HL-60/S4 treated with retinoic acid at 250 ng/mL for 4 days and 3 days (cell line): ENCODE results near the gene TMEM243.
"Not testable (repeated sequence)": the region's sequence is repeated elsewhere in the genome, so short reads cannot be mapped to it uniquely, and the experiment has no call there.

ENCODE experiments used
- in situ Hi-C: fragments of 300-500 bp; cut with MboI; formaldehyde crosslinking; loops from 2 replicates; pipeline ENCODE4 v1.7.0; 2022; ENCODE audit warnings: low sequenced_read_pairs

The TMEM243 gene

DNA sequence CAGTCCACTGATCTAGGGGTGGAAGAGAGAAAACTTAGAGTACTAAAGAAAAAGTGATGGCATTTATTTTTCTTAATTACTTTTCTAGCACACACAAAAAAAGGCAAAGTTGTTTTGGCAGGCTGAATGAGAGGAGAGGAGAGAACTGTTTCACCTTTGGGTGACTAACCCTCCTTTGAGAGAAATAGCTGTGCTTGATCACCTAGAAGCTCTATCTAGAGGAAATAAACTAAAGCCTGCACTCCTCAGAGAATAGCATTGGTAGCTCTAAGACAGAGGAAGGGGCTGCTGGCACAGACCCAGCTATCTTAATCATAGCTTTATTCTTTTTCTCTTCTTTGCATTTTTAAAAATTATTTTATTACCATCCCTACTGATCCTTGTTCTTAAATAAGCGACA, 6.3 kb downstream of the TMEM243 start:
- in situ Hi-C loops = no loop called here

DNA sequence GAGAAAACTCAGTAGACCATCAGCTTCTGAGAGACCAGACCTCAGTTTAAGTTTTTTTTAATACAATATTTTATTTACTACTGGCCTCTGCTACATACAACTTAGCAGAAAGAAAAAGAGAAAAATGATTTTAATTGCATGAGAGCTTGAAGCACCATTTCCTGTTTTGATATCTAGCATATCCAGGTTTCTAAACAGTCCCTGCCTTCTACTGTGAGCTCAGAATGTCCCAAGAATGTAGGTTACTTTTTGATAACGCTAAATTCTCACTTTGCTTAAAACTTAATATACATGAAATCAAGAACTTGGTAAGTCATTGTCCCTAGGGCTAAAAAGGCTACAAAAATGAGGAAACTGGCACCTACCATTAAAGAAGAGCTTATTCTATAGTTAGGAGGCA, 7.0 kb downstream of the TMEM243 start:
- in situ Hi-C loops = no loop called here

DNA sequence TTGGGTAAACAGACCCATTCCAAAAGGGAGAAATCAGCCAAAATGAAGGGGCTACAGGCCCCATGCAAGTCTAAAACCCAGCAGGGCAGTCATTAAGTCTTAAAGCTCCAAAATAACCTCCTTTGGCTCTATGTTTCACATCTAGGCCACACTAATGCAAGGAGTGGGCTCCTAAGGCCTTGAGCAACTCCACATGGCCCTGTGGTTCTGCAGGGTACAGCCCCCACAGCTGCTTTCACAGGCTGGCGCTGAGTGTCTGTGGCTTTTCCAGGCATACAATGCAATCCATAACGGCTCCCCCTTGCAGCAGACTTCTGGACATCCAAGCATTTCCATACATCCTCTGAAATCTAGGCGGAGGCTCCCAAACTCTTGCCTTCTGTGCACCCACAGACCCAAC, 9.0 kb downstream of the TMEM243 start:
- in situ Hi-C loops = no loop called here

DNA sequence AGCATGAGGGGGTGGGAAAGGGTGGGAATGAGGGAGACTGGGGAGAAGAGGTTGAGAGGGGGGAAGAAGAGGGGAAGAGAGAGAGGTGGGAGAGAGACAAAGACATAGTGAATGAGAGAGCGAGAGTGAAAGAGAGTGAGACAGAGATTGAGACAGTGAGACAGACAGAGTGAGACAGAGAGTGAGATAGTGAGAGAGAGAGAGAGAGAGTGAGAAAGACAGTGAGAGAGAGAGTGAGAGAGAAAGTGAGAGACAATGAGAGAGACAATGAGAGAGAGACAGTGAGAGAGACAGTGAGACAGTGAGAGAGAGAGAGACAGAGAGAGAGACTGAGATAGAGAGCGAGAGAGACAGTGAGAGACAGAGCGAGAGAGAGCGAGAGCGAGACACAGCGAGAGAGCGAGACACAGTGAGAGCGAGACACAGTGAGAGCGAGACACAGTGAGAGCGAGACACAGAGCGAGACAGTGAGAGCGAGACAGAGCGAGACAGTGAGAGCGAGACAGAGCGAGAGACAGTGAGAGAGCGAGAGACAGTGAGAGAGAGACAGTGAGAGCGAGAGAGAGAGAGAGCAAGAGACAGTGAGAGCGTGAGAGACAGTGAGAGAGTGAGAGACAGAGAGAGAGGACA, 10.1 kb downstream of the TMEM243 start:
- in situ Hi-C loops = no loop called here

DNA sequence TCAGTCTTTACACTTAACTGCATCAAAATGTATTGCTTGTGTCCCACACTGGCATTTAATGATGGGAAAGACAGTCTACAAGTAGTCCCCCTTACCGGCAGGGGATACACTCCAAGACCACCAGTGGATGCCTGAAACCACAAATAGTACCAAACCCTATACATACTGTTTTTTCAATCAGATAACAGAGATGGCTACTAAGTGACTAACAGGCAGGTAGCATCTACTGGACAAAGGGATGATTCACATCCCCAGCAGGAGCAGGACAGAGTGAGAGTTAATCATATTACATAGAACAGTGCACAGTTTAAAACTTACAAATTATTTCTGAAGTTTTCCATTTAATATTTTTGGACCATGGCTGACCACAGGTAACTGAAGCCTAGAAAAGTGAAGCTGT, 13.2 kb downstream of the TMEM243 start:
- in situ Hi-C loops = no loop called here

DNA sequence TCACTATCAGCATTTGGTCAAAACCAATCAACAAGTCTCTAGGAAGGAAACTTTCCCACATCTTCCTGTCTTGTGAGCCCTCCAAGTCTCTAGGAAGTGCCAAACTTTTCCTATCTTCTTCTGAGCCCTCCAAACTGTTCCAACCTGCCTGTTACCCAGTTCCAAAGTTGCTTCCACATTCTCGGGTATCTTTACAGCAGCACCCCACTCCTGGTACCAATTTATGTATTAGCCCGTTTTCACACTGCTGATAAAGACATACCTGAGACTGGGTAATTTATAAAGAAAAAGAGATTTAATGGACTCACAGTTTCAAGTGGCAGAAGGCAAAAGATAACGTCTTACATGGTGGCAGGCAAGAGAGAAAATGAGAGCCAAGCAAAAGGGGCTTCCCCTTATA, 13.8 kb downstream of the TMEM243 start:
- in situ Hi-C loops = not testable (repeated sequence)

DNA sequence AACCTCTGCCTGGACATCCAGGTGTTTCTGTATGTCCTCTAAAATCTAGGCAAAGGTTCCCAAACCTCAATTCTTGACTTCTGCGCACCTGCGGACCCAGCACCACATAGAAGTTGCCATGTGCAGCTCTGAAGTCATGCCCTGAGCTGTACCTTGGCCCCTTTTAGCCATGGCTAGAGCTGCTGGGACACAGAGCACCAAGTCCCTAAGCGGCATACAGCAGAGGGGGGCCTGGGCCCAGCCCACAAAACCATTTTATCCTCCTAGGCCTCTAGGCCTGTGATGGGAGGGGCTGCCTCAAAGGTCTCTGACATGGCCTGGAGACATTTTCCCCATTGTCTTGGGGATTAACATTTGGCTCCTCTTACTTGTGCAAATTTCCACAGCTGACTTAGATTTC, 14.6 kb downstream of the TMEM243 start:
- in situ Hi-C loops = no loop called here

DNA sequence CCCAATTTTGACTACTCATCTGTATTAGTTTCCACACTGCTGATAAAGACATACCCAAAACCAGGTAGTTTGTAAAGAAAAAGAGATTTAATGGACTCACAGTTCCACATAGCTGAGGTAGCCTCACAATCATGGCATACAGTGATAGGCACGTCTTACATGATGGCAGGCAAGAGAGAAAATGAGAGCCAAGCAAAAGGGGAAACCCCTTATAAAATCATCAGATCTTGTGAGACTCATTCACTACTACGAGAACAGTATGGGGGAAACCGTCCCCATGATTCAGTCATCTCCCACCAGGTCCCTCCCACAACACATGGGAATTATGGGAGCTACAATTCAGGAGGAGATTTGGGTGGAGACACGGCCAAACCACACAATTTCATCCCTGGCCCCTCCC, 15.6 kb downstream of the TMEM243 start:
- in situ Hi-C loops = not testable (repeated sequence)

DNA sequence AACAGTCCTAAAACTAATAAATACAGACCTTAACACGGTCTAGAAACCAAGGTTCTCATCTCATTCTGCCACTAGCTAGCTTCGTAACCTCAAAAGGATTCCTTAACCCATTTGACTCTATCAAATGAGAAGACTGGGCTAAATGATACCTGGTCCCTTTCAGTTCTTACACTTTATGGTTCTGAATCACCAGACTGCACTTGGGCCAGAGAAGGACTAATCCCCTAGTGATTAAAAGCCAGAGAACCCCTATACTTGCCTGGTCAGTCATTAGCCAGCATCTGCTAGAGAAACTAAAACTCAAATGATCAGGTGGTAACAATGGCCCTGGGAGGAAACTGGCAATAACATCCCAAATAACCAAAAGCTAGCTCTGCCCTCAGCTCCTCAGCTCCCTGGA, 16.8 kb downstream of the TMEM243 start:
- in situ Hi-C loops = no loop called here

DNA sequence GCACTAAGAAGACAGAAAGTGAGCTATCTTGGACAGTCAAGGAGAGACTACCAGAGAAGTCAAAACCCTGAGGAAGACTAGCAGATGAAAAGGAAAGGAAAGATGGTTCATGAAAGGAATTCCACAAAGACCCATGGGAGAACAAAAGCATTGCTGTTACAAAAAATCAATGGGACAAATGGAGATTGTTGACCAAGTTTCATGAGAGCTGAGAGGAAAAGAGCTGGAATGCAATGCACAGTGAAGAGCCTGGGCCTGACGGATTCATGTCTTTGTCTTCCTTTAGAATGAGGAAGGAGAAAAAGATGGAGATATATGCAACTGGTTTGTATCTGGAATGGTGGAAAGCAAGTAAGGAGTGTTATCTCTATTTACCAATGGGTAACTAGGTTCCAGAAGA, 17.3 kb downstream of the TMEM243 start:
- in situ Hi-C loops = no loop called here

DNA sequence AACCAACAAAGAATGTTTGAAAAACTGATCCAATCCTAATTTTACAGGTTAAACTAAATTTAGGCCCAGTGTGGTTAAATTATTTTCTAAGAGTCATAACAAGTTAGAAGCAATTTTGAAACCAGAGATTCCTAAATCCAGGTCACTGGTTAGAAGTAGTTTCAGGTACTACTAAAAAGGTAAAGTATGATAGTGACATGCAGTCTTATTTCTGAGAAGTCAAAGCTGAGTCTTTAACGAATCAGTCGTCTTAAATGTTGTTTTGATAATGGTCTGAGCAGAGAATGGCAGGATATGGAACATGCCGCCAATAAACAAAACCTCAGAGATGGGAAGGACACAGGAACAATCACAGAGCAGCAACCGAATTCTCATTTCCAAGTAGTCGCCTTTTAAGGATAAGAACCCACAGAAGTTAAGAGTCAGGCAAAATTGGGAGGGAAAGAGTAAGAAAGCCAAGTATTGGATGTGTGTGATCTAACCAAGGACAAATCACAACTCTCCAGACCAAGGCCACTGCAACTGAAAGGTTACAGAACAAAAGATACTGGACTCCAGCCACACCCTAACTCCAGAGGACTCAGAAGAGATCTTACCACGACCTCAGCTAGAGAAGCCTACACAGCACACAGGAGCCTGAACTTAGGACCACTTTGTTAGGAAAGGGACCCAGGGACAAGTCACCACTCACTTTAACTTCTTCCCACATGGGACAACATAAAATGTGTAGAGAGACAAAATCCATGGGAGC, 19.7 kb downstream of the TMEM243 start:
- in situ Hi-C loops = no loop called here

DNA sequence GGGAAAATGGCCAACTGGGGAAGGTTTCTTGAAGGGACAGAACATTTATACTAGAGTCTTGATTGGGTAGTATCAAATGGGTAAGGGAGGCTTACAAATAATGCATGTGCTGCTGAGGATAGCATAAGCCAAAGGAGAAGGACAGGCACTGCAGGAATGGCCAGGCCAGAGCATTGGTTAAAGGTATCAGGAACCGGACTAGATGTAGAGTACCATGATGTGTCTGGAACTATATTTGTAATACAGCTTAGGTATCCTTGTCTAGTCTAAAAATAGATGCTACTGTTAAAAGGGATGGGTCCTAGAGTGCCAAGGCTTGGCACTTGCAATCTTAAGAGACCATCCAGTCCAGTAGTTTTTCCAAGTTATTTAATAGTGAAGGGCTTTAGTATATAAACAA, 20.3 kb downstream of the TMEM243 start:
- in situ Hi-C loops = no loop called here

DNA sequence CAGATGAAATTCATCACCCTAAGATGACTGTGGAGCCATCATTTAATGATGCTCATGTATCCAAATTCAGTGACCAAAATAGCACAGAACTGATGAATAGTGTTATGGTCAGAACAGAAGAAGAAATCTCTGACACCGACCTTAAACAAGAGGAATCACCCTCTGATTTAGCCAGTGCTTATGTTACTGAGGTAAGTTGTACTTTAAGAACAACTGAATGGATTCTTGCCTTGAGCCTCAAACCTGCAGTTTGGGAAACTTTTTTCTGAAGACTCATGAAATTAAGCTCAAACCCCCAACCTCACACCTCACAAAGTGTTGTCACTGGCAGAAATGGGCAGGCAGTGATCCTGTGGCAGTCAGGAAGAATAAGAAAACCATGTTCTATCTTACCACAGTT, 25.6 kb downstream of the TMEM243 start:
- in situ Hi-C loops = no loop called here

DNA sequence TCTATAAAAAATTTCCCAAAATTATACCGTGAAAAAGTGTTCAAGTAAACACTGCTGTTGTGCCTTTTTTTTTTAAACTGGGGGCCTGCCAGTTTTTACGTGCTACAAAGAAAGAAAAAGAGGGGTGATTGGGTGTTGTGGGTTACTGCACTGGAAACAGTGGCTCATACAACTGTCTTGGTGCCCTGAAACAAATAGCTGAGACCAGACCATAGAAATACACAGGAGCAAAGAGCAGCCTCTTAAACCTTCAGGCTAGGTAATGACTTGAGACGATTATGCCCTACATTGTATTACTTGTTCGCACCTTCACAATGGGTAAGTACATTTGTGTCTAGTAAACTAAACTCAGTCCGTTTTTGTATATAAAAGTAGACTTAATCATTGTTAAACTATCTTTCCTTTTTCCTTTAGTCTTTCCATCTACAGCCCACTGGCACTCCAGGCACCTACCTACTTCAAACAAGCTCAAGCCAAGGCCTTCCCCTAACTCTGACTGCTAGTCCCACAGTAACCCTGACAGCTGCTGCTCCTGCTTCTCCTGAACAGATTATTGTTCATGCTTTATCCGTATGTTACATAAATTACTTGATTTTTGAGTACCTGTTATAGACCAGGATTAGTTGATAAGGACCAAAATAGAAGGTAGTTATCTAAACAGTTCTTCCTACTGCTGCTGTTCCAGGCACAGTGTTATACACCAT, 26.6 kb downstream of the TMEM243 start:
- in situ Hi-C loops = no loop called here

DNA sequence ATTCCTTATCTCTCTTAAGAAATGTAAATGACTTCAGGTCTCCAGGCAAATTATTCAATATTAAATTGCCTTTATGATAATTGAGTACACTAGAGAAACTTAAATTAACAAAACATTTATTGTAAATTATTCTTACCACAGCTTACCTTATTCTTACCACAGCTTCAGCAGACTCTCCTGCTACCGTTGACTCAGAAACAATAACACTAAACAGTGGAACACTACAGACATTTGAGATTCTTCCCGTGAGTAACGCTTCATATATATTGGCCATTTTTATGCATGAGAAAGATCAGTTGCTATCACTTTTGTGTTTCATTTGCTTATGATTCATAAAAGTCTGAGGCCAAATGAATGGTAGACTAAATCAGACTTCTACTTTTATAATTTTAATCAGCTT, 28.7 kb downstream of the TMEM243 start:
- in situ Hi-C loops = no loop called here

DNA sequence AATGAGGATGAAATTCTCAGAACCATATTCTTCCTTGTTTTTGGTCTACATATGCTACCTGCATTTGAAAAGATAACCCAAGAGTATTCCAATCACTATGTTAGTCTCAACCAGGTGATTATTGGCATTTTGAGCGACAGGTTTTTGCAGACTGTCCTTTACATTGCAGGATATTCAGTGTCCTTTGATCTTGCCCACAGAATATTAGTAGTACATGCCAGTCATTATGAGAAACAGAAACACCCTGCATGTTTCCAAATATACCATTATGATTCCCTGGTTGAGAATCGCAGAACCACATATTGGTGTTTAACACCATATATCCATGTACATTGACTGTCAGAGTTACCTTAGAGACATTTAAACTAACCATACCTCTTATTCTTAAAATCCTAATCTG, 30.6 kb downstream of the TMEM243 start:
- in situ Hi-C loops = no loop called here

DNA sequence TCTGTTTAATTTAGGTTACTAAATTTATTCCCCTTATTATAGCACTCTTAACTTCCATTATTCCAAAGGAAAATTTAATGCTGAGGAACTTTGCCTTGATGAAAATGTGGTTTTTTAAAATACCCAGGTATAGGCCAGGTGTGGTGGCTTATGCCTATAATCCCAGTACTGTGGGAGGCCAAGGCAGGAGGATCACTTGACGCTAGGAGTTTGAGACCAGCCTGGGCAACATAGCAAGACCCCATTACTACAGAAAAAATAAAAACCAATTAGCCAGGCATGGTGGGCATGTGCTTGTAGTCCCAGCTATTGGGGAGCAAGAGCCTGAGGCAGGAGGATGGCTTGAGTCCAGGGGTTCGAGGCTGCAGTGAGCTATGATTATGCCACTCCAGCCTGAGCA, 32.4 kb downstream of the TMEM243 start:
- in situ Hi-C loops = no loop called here

DNA sequence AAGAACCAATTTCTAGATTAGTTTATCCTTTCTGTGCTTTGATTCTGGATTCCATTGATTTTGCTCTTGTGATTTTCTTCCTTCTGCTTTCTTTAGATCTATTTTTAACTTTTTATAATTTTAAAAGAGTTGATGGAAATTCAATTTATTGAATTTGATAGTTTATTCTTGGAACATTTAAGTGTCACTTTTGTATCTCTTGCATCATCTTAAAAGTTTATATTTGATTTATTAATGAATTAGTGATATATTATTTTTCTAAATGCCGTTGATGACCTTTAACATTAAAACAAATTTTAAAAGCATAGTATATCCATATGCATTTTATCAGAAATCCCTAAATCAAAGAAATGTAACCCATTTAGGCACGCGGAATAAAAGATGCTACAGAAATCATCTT, 40.4 kb downstream of the TMEM243 start:
- in situ Hi-C loops = no loop called here

DNA sequence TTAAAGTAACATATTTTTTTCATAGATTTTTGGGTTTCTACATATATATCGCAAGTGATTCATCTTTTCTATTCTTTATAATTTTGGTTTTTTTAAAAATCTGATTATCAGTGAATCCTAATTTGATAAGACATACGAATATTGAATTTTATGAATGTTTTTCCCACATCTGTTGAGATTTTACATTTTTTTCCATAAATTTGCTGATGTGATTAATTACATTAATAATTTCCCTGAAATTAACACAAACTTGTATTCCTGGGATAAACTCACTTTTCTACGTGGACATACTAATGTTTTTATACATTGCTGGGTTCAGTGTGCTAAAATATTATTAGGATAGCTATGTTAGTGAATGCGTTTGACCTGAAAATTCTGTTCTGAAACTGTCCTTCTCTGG, 41.2 kb downstream of the TMEM243 start:
- in situ Hi-C loops = no loop called here

DNA sequence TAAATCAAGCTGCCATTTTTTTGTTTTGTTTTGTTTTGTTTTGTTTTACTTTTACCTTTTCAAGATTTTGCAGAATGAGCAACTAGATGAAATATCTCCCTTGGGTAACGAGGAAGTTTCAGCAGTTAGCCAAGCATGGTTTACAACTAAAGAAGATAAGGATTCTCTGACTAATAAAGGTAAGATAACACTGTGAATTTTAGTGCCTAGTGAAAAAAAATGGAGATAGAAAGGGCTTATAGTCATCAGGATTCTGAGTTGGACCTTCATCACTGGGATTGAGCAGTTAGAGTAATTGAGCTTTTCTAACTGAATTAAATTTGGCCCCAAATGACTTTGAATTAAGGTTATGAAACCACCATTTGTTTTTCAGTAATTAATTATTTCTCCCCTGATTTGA, 46.1 kb downstream of the TMEM243 start:
- in situ Hi-C loops = no loop called here

DNA sequence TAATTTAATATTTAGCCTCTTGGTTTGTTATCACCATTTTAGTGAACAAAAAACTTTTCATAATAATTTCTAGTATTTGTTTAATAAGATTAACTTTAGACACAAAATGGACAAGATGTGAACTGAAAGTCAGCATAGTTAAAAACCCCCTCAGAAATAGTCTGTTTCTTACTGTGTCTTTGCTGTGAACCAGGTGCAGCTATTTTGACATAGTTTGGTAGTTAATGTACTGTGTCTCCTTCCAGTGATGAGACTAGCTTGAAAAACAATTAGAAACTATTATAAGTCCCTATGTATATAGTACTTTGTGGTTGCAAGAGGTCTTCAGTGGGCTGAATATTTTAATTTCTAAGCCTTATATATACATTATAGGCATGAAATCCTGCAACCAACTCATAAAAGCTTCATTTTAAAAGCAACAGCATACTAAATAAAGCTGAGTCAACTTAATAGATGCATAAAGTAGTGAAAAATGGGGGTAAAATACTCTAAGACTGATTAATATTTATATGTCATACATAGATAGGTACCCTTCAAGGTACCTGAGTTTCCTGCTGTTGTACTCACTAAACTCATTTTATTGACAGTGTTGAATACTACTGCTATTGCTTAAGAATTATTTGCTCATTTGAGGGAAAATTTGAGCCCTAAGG, 48.1 kb downstream of the TMEM243 start:
- in situ Hi-C loops = no loop called here

DNA sequence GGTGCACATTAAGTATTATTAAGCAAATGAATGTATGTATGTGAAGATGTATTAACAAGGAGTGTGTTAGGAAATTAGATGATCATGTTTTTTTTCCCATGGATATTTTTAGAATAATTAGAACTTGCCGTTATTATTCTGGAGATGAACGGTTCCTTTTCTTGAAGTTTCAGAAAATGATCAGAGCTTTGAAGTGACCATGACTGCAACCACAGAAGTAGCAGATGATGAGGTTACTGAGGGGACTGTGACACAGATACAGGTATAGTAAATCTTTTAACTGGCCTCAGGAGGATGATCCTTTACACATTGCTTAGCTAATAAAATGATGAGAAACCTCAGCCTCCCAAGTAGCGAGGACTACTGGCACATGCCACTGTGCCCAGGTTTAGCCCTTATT, 48.7 kb downstream of the TMEM243 start:
- in situ Hi-C loops = no loop called here
